ENCODE measurements around the gene ALCAM.

GRCh38 chr3:105480768-105481167 lies 114.1 kb downstream of the ALCAM start:
- TF ChIP-seq EP300 (IDR thresholded peaks at IDR 0.05; ENCODE audit: borderline replicate concordance in 1 of 2, low read depth in 2 of 2, low read length in 2 of 2) (no peak), RXRA (IDR thresholded peaks at IDR 0.05; ENCODE audit: insufficient read depth, low read depth, low read length) (no peak), SIX5 (IDR thresholded peaks at IDR 0.05; ENCODE audit: low read depth, low read length) (no peak), CEBPB (IDR thresholded peaks at IDR 0.05; ENCODE audit: low read depth, low read length) (no peak), SRF (IDR thresholded peaks at IDR 0.05; ENCODE audit: low read depth, low read length) (no peak), KDM5A (IDR thresholded peaks at IDR 0.05; ENCODE audit: low read length) (no peak), TEAD4 (IDR thresholded peaks at IDR 0.05; ENCODE audit: low read depth, low read length) (no peak), CTCF (IDR thresholded peaks at IDR 0.05; ENCODE audit: control extremely low read depth in 1 of 3, insufficient read depth in 1 of 3, low read depth in 1 of 3, low read length in 3 of 3) (no peak), CREB1 (IDR thresholded peaks at IDR 0.05) (no peak), RNF2 (IDR thresholded peaks at IDR 0.05; ENCODE audit: borderline replicate concordance, low read depth, low read length, missing control alignments, poor library complexity, severe bottlenecking) (no peak)

All from H1 (cell line).